HG03571 (cell line): Measurements from ENCODE around the gene MYH7.
"Not testable (repeated sequence)": the region's sequence is repeated elsewhere in the genome, so short reads cannot be mapped to it uniquely, and the experiment has no call there.

Experiments used
- ATAC-seq: cut with Tn5 transposase; IDR thresholded peaks from one replicate; pipeline ENCODE4 v1.9.1; 2021; ENCODE audit not compliant: unreplicated experiment

The MYH7 gene

GRCh38 chr14:23435543-23436326, at the start of gene MYH7:
MYH7 (minus strand) TSS chr14:23435660; CDS start chr14:23433732, 1,928 bp downstream.
- no peak for ATAC-seq

GRCh38 chr14:23483236-23483854, 47.9 kb upstream of the MYH7 start:
- ATAC-seq: no peak

- no peak for ATAC-seq
These were observed 47.3 kb upstream of the MYH7 start for GRCh38 chr14:23482823-23483148.

GRCh38 chr14:23481979-23482822, 46.7 kb upstream of the MYH7 start:
- ATAC-seq: no peak

- no peak for ATAC-seq
These were observed 46.0 kb upstream of the MYH7 start for GRCh38 chr14:23481362-23481970.

GRCh38 chr14:23478109-23478759, 42.8 kb upstream of the MYH7 start:
- no peak for ATAC-seq

GRCh38 chr14:23470947-23471346, 35.5 kb upstream of the MYH7 start:
- no peak for ATAC-seq

GRCh38 chr14:23469906-23470403, 34.5 kb upstream of the MYH7 start:
- no peak for ATAC-seq

GRCh38 chr14:23469127-23469905, 33.9 kb upstream of the MYH7 start, which contains the start of gene NGDN:
NGDN (plus strand) TSS chr14:23469703; CDS start chr14:23469716, 13 bp downstream.
- ATAC-seq: peak; percentile 93

- no peak for ATAC-seq
These were observed 33.3 kb upstream of the MYH7 start for GRCh38 chr14:23468704-23469126.

GRCh38 chr14:23465261-23465660, 29.8 kb upstream of the MYH7 start:
- ATAC-seq: no peak

GRCh38 chr14:23464700-23465099, 29.2 kb upstream of the MYH7 start:
- no peak for ATAC-seq

- no peak for ATAC-seq
These were observed 25.5 kb upstream of the MYH7 start for GRCh38 chr14:23460960-23461359.

GRCh38 chr14:23457587-23458445, 22.4 kb upstream of the MYH7 start:
- no peak for ATAC-seq

- ATAC-seq: not testable (repeated sequence)
These were observed 21.6 kb upstream of the MYH7 start for GRCh38 chr14:23456883-23457586.

- ATAC-seq: no peak
These were observed 19.0 kb upstream of the MYH7 start for GRCh38 chr14:23454445-23454856.

- no peak for ATAC-seq
These were observed 16.8 kb upstream of the MYH7 start for GRCh38 chr14:23452237-23452636.

- no peak for ATAC-seq
These were observed 14.9 kb upstream of the MYH7 start for GRCh38 chr14:23450379-23450778.
